Fibroblast of mammary gland (primary cell): ENCODE data around the gene TRAF3.

Experiments used
- DNase-seq: peaks from one replicate; pipeline ENCODE4 v3.0.0-alpha.2; 2010; ENCODE audit warnings: low read depth
- H3K4me3 ChIP-seq: 2 replicates; pipeline ENCODE4 v1.5.1; 2011; ENCODE audit warnings: low read depth, mild to moderate bottlenecking, low read length, moderate library complexity; ENCODE audit not compliant: control insufficient read depth
- TF ChIP-seq, protein P1 (sequence below): conservative IDR thresholded peaks from 2 replicates; pipeline ENCODE4 v1.5.1; 2011; ENCODE audit warnings: low read depth, low read length, inconsistent platforms; ENCODE audit not compliant: control insufficient read depth, insufficient read depth

Gene TRAF3

DNA sequence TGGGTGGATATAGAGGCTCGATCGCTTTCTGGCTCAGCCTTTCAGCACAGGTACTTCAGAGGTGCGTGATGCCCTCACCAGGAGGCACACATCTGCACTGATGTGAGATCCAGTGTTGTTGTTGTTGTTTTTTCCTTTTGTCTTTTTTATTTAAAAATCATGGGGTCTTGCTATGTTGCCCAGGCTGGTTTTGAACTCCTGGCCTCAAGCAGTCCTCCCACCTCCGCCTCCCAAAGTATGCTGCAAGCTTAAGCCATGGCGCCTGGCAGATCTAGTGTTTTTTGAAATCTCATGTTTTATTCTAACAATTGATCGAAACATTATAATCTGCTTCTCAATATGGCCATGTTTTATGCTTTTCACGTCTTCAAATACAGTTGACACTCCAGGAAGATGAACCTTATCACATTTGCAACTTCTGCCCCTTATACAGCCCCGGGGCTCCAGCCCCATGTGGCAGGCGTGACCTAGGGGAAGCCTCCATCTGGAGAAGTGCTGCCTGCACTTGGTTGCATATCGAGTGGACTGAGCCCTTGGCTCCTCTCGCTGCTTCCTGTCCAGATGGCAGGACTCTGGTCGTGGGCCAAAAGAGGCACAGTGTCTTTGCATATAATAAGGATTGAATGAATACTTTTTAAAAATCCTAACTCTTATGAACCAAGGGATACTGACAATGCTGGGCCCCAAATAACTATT lies 71.7 kb downstream of the TRAF3 start:
- peak; percentile 44 for DNase-seq
- H3K4me3 ChIP-seq, result no peak overlapping the region

DNA sequence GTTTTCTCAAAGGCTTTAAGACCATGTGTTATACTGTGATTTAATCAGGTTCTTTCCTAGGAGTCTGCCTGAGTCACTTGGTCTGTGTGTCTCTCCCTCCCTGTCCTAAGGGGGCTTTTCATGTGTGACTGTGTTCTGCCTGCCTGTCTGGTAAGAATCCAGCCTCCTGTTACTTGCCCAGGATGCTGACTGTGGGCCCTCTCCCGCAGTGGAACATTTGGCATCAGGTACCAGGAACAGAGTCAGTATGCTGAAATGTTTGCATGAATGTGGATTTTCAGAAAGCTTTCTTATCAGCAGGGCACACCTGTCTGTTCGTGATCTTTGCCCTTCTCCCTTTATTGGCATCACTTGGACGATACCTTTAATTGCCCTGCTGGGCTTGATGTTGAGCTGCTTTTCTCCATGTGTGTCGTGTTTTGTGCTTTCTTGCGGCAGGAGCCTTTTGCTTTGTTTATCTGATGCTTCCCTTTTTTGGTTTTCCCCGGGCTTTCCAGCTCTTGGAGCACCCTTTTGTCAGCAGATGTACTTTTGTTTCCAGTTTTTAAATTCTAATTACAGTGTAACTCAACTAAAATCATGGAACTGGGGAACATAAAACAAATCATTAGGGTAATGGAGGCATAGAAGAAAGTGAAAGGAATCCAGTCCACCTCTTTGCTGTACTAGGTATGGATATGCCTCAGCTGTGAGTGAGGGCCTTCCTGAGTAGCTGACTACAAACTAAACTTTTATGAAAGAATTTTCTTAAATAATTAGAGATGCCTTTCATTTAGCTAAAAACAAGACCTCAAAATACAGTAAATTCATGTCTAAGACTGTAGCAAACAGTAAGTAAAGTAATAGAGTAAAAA lies 72.5 kb downstream of the TRAF3 start:
- H3K4me3 ChIP-seq, result no peak overlapping the region
- DNase-seq, result peak; percentile 54
- TF ChIP-seq, protein P1, sequence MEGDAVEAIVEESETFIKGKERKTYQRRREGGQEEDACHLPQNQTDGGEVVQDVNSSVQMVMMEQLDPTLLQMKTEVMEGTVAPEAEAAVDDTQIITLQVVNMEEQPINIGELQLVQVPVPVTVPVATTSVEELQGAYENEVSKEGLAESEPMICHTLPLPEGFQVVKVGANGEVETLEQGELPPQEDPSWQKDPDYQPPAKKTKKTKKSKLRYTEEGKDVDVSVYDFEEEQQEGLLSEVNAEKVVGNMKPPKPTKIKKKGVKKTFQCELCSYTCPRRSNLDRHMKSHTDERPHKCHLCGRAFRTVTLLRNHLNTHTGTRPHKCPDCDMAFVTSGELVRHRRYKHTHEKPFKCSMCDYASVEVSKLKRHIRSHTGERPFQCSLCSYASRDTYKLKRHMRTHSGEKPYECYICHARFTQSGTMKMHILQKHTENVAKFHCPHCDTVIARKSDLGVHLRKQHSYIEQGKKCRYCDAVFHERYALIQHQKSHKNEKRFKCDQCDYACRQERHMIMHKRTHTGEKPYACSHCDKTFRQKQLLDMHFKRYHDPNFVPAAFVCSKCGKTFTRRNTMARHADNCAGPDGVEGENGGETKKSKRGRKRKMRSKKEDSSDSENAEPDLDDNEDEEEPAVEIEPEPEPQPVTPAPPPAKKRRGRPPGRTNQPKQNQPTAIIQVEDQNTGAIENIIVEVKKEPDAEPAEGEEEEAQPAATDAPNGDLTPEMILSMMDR, result no peak

More for the DNA sequence above, 71.7 kb downstream of the TRAF3 start:
- TF ChIP-seq, protein P1, result no peak

DNA sequence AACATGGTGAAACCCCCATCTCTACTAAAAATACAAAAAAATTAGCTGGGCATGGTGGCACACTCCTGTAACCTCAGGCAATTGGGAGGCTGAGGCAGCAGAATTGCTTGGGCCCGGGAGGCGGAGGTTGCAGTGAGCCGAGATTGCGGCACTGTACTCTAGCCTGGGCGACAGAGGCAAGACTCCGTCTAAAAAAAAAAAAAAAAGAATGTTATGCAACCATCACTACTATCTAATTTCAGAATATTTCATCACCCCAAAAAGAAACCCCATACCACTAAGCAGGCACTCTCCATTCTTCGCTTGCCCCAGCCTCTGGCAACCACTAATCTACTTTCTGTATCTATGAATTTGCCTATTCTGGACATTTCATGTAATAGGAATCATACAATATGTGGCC lies 76.4 kb downstream of the TRAF3 start:
- no peak for DNase-seq
- H3K4me3 ChIP-seq, result no peak overlapping the region

DNA sequence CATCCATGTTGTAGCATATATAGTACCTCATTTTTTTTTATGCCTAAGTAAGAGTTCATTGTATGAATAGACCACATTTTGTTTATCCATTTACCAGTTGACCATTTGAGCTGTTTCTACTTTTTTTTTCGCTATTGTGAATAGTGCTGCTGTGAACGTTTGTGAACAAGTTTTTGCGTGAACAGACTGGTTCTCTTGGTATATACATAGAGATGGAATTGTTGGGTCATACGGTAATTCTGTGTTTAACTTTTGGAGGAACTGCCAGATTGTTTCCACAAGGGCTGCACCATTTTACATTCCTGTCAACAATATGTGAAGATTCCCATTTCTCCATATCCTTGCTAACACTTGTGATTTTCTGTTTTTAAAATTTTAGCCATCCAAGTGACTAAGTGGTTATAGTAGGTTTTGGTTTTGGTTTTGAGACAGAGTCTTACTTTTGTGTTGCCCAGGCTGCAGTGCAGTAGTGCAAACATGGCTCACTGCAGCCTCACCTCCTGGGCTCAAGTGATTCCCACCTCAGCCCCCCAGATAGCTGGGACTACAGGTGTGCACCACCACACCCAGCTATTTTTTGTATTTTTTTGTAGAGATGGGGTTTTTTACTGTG lies 76.9 kb downstream of the TRAF3 start:
- DNase-seq, result no peak
- TF ChIP-seq, protein P1, result no peak
- H3K4me3 ChIP-seq, result no peak overlapping the region

More for the DNA sequence above, 76.4 kb downstream of the TRAF3 start:
- TF ChIP-seq, protein P1, result no peak

DNA sequence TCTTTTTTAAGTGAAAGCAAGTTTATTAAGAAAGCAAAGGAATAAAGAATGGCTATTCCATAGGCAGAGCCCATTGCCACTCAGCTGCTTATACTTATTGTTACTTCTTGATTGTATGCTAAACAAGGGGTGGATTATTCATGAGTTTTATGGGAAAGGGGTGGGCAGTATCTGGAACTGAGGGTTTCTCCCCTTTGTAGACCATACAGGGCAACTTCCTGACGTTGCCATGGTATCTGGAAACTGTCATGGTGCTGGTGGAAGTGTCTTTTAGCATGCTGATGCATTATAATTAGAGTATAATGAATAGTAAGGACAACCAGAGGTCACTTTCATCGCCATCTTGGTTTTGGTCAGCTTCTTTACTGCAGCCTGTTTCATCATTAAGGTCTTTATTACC lies 78.9 kb downstream of the TRAF3 start:
- DNase-seq, result no peak
- TF ChIP-seq, protein P1, result no peak
- no peak overlapping the region for H3K4me3 ChIP-seq

DNA sequence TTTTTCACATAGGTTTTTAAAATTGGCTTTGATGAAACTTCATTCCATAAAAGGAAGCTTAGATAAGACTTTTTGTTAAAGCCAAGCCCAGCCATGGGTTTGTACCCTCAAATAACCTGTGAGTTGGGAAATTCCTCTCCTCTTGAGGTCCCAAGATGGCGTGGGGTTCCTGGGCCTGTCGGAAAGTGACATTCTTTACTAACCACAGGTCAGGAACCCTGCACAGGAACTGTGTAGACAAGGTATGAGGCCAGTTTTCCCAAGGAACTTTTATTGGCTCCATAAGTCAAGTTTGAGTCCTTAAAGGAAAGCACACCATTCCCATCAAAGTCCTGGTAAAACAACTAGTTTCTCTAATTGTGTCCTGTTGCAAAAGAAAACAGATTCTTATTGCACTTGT lies 80.2 kb downstream of the TRAF3 start:
- no peak overlapping the region for H3K4me3 ChIP-seq
- TF ChIP-seq, protein P1, result no peak
- DNase-seq, result no peak
